HepG2 (cell line): ENCODE data around the gene SCAI. TPM values are rescaled to one million over a fixed set of nuclear protein-coding genes. Genes with fewer than 3 reads are reported as not detected.

Experiments used
- ATF5 ChIP-seq: sonication (generic); formaldehyde crosslinking; IDR thresholded peaks from 2 replicates; pipeline ENCODE4 v1.4.0; 2020; ENCODE audit warnings: mild to moderate bottlenecking, low read depth, missing genetic modification reagents
- EED ChIP-seq: sonication (generic); formaldehyde crosslinking; IDR thresholded peaks from 2 replicates; pipeline ENCODE4 v1.5.0; 2020; ENCODE audit warnings: mild to moderate bottlenecking, missing genetic modification reagents
- FOXK2 ChIP-seq: fragments of 450-650 bp; IDR thresholded peaks from 2 replicates; pipeline ENCODE4 v1.6.1; 2016
- HMGA1 ChIP-seq: sonication (generic); formaldehyde crosslinking; conservative IDR thresholded peaks from 2 replicates; pipeline ENCODE4 v1.4.0; 2020; ENCODE audit warnings: missing genetic modification reagents
- HNF1A ChIP-seq, 2 experiments: sonication (generic) in 1 of 2; formaldehyde crosslinking in 1 of 2; IDR thresholded peaks; 2 replicates each; pipeline versions ENCODE4 v1.4.0 to v1.6.1; 2016 to 2020; ENCODE audit warnings: borderline replicate concordance in 1 of 2, low read depth in 1 of 2, mild to moderate bottlenecking in 1 of 2, missing genetic modification reagents in 1 of 2
- HNF4A ChIP-seq: sonication (generic); formaldehyde crosslinking; IDR thresholded peaks from 2 replicates; pipeline ENCODE4 v1.4.0; 2020; ENCODE audit warnings: missing genetic modification reagents
- LCORL ChIP-seq, 2 experiments: fragments of 450-650 bp in 1 of 2; sonication (generic) in 1 of 2; formaldehyde crosslinking in 1 of 2; IDR thresholded peaks; 2 replicates each; pipeline versions ENCODE4 v1.5.0 to v1.6.1; 2017 to 2020; ENCODE audit warnings: antibody characterized with exemption in 1 of 2, missing genetic modification reagents in 1 of 2
- NR2F2 ChIP-seq: IDR thresholded peaks from 2 replicates; pipeline ENCODE4 v1.6.1; 2012; ENCODE audit warnings: low read depth, inconsistent platforms, borderline replicate concordance
- ONECUT2 ChIP-seq: sonication (generic); formaldehyde crosslinking; IDR thresholded peaks from 2 replicates; pipeline ENCODE4 v1.4.0; 2020; ENCODE audit warnings: missing genetic modification reagents
- PAXIP1 ChIP-seq: sonication (generic); formaldehyde crosslinking; conservative IDR thresholded peaks from 2 replicates; pipeline ENCODE4 v1.4.0; 2020; ENCODE audit warnings: mild to moderate bottlenecking, missing genetic modification reagents, moderate library complexity
- POGK ChIP-seq: sonication (generic); formaldehyde crosslinking; conservative IDR thresholded peaks from 2 replicates; pipeline ENCODE4 v1.8.0; 2022; ENCODE audit warnings: mild to moderate bottlenecking, moderate library complexity, missing genetic modification reagents
- PRMT3 ChIP-seq: sonication (generic); formaldehyde crosslinking; IDR thresholded peaks from 2 replicates; pipeline ENCODE4 v1.8.1; 2022; ENCODE audit warnings: low read depth, mild to moderate bottlenecking, moderate library complexity, missing genetic modification reagents, borderline replicate concordance
- RXRB ChIP-seq: IDR thresholded peaks from 2 replicates; pipeline ENCODE4 v1.6.1; 2016; ENCODE audit warnings: borderline replicate concordance, missing genetic modification reagents, missing compliant biosample characterization
- ZBTB7B ChIP-seq: sonication (generic); formaldehyde crosslinking; IDR thresholded peaks from 2 replicates; pipeline ENCODE4 v1.4.0; 2020; ENCODE audit warnings: missing genetic modification reagents
- ZNF503 ChIP-seq: sonication (generic); formaldehyde crosslinking; IDR thresholded peaks from 2 replicates; pipeline ENCODE4 v1.4.0; 2020; ENCODE audit warnings: missing genetic modification reagents
- ZSCAN30 ChIP-seq: sonication (generic); formaldehyde crosslinking; IDR thresholded peaks from 2 replicates; pipeline ENCODE4 v1.5.0; 2020; ENCODE audit warnings: mild to moderate bottlenecking, missing genetic modification reagents
- polyA plus RNA-seq, 8 experiments: library from polyadenylated mRNA; depleted of rRNA in 3 of 8; stranded (reverse) in 7 of 8; unstranded in 1 of 8; fragments of >200 nt; fragmentation: Illumina TruSeq in 4 of 8; extraction: Trizol in 4 of 8; gene quantifications; 2 replicates each; pipeline versions ENCODE4 v1.2.1 to v1.2.3, GENCODE V29; 2011 to 2016; ENCODE audit warnings: low read depth in 4 of 8, missing spikeins in 1 of 8, mixed read lengths in 1 of 8; ENCODE audit not compliant: insufficient read depth in 1 of 8
- total RNA-seq, 5 experiments: library from RNA; depleted of rRNA; stranded (reverse); fragments of >200 nt; fragmentation: Illumina TruSeq; extraction: Trizol; gene quantifications; 2 replicates each; pipeline ENCODE4 v1.2.3, GENCODE V29; 2016; ENCODE audit warnings: low read depth in 1 of 5

Gene SCAI
- total and polyA plus RNA-seq, 2 of the 13 experiments (the other 11 are each of a cell fraction or from before 2014, with no cell fraction given), result 4.4 to 8.4 TPM

GRCh38 chr9:124950050-124950718 is 193.1 kb downstream of the SCAI start (continued):
- TF ChIP-seq HMGA1 (CRISPR knock-in tag), result no peak
- peak; percentile 50; the same call in 1 of the 2 replicates for TF ChIP-seq FOXK2
- peak; percentile 91 for TF ChIP-seq LCORL (IDR thresholded peaks at IDR 0.05)
- TF ChIP-seq LCORL (CRISPR knock-in tag; IDR thresholded peaks at IDR 0.05), result peak; percentile 94
- no peak for TF ChIP-seq PRMT3 (CRISPR knock-in tag)
- no peak for TF ChIP-seq ZSCAN30
- peak; percentile 25; the same call in 1 of the 2 replicates for TF ChIP-seq HNF1A (IDR thresholded peaks at IDR 0.05; ENCODE audit: low read depth)
- no peak for TF ChIP-seq HNF1A (CRISPR knock-in tag; IDR thresholded peaks at IDR 0.05; ENCODE audit: borderline replicate concordance)
- peak; percentile 96 for TF ChIP-seq PAXIP1 (CRISPR knock-in tag)
- peak; percentile 99 for TF ChIP-seq ONECUT2 (CRISPR knock-in tag)
- no peak for TF ChIP-seq EED (CRISPR knock-in tag)
- no peak for TF ChIP-seq ATF5
- TF ChIP-seq HNF4A, result peak; percentile 92
- no peak for TF ChIP-seq POGK (CRISPR knock-in tag)
- TF ChIP-seq NR2F2, result peak; percentile 73
- peak; percentile 82 for TF ChIP-seq RXRB (CRISPR knock-in tag)
- TF ChIP-seq ZNF503 (CRISPR knock-in tag), result peak; percentile 66; the same call in 1 of the 2 replicates
- 0 out of 2 replicates have a peak, but pooled peaks have one; percentile 27 for TF ChIP-seq ZBTB7B (CRISPR knock-in tag)
